ENCODE measurements around the gene XYLT2.
"Not testable (repeated sequence)": the region's sequence is repeated elsewhere in the genome, so short reads cannot be mapped to it uniquely, and the experiment has no call there.

The XYLT2 gene

DNA sequence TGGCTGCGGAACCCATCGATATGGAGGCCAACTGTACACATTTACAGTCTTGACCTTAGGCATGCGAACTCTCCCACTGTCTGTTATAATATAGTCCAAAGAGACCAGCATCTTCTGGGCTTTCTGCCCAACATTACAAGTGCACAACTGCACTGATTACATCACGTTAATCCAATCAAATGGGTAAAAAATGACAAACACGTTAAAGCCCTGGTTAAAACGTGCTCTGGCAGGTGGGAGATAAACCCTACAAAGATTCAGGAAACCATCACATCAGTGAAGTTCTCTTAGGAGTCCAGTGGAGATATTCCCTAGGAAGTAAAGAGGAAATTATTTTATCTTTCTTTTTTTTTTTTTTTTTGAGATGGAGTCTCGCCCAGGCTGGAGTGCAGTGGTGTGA is 23.7 kb upstream of the XYLT2 start:
- no peak for FAIRE-seq

DNA sequence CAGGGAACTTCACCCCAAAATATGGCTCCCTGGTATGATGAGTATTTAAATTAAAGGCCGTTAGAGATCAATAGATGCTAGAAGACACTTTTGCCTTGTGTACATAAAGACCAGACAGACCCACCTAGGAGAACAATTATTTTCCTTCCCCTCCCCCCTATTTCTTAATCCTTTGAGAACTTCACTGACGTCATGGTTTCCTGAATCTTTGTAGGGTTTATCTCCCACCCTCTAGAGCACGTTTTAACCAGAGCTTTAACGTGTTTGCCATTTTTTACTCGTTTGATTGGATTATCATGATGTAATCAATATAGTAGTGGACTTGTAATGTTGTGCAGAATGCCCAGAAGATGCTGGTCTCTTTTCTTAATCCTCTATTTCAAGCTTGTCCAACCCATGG is 22.9 kb upstream of the XYLT2 start:
- FAIRE-seq: no peak

DNA sequence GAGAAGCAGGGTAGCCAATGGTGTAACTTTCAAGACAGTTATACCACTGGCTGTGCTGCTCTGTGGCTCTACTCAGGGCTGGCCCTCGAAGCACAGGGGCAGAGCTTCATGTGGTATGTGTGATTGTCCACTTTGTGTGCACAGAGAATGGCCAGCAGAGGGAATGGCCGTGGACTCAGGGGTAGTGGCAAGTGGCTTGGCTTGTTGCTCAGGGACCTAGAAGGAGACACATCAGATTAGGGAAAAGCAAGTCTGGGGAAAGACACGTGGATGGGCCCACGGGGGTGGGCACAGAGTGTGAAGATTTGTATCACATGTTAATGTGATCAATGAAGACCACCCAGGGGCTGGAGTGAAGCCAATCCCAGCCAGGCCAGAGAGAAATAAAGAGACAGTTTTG is 20.0 kb upstream of the XYLT2 start:
- FAIRE-seq: no peak

DNA sequence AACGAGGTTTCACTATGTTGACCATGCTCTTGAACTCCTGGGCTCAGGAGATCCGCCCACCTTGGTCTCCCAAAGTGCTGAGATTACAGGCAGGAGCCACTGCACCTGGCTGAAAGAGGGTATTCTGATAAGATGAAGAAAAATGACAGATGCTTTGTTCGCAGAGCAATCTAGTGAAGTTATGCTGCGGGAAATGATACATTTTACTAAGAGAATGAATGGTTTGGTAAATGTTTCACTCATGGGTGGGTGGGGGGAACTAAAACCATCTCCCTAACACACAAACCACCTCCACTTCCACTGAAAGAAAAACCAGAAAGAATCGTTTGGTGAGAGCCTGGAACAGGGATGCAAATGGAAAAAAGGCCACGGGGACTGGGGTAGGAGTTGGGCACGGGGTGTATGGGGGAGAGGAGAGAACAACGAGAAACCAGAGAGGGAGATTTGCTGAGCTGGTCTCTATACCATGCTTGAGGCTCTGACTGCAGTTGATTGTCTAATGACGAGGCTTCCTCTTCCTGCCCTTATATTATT is 19.0 kb upstream of the XYLT2 start:
- no peak for FAIRE-seq

DNA sequence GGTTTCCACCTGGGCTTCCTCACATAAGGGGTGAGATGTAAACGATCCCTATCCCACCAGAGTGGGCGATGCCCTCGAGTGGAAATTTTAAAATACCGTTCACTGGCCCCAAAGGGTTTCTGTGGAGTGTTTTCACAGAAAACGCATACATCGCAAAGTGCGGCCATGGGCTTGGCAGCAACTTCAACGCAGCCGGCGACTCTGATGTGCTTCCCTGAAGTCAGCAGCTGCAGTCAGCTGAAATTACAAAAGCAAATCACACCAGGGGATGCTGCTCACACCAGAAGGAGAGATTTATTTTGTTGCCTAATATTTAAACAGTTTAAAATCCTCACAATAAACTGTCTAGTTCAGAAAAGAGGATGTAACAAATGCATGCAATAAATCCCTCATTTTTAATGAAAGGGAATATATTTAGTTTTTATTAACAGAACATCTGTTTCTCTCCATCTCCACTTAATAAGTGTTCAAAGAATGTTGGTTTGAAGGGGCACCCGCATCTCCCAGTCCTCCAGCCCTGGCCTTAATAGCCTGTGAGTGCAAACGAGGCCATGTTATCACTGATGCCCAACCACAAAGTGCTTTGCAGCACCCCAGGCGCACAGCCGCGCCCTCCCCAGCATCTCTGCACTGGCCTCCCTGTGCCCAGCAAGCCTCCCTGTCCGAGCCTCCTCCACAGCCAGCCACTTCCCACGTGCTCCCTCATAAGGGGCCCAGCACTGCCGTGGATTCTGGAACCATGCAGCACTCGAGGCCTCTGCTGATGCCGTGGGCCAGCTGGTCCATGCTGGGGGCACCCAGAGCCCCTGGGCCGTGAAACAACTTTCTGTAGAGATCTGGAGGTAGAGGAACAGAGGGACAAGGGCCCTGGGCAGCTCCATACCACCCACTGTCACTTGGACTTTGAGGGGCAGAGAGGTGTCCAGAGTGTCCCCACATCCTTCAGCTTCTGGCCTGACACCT is 17.3 kb upstream of the XYLT2 start:
- FAIRE-seq: no peak

DNA sequence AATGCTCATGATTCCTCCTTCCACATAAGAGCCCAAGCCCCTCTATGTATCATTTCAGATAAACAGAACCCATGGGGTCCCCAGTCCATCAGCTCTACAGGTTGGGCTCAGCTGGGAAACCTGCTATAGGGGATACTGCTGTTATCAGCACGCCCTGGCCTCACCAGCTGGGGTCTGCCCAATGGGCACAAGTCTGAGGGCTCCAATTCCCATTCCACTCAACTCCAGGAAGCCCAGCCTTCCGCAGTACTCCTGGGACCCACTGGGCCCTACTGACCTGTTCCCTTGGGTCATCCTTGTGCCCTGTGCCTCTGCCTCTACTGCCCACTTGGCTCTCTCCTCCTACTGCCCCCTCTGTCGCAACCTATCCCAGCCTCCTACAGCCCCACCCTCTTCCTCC is 16.2 kb upstream of the XYLT2 start:
- FAIRE-seq: no peak

DNA sequence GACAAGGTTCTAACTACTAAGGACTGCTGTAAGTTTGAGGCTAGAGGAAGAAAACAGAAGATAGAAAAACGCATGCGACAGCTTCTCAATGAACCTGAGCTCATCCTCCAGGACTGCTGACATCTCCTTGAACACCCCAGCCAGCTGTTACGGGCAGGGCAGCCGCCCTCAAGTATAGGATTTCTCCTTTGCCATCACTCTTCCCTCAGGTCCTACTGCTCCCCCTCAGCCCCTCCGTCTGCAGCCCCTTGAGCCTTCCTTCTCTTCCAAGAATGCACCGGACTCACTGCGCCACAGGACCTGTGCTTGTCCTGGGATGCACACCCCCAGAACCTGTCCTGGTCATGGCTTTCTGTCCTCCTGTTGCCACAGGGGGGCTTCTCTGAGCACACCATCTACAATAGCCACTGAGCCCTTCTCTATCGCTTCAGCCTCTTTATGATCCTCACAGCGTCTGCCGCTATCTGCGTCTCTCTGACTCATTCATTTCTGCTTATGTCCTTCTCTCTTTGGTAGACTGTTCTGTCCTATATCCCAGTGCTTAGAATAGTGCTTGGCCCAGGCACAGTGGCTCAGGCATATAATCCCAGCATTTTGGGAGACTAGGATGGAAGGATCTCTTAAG is 15.7 kb upstream of the XYLT2 start:
- FAIRE-seq: no peak

DNA sequence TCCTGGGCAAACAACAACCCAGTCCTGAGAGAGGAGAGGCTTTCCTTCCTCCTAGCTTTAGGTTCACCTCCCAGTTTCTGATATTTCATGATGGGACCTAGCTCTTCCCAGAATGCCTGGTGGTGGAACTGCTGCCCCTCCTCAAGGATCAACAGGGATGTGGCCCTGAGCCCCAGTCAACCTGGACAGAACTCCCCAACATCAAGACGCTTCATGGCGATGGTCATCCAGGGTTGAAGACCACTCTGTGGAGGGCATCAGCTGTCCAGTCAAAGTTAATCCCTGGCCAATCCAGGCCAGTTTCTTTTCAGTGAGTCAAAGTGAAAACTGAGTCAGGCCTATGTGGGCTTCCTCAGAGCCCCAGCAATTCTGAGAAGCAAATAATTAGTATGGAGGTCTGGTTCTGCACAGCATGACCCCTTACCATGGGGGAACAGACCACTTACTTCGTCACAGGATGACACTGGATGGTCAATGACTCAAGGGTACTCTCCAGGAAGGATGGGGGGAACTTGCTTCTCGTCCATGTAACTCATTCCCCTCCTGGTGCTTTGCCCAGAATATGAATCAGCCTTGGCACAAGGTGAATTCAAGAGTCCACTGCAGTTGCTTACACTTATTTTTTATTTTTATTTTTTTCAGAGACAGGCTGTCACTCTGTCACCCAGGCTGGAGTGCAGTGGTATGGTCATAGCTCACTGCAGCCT is 14.7 kb upstream of the XYLT2 start:
- FAIRE-seq: no peak

DNA sequence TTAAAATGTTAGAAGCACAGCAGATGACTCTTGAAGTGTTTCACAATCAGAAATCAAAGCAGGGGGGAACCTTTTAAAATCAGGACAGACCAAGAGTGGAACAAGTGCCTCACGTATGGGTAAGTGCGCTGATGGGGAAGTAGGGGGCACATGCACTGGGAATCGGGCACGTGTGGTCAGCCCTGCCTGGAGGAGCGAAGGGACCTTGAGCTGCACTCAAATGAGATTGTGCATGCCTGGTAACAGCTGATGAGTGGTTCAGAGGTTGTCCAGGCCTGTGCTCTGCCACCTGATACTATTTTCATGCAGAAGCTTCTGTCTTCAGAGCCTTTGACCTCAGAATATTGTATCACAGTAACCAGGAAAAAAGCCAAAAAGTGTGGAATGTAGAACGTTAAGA is 13.7 kb upstream of the XYLT2 start:
- FAIRE-seq: no peak

DNA sequence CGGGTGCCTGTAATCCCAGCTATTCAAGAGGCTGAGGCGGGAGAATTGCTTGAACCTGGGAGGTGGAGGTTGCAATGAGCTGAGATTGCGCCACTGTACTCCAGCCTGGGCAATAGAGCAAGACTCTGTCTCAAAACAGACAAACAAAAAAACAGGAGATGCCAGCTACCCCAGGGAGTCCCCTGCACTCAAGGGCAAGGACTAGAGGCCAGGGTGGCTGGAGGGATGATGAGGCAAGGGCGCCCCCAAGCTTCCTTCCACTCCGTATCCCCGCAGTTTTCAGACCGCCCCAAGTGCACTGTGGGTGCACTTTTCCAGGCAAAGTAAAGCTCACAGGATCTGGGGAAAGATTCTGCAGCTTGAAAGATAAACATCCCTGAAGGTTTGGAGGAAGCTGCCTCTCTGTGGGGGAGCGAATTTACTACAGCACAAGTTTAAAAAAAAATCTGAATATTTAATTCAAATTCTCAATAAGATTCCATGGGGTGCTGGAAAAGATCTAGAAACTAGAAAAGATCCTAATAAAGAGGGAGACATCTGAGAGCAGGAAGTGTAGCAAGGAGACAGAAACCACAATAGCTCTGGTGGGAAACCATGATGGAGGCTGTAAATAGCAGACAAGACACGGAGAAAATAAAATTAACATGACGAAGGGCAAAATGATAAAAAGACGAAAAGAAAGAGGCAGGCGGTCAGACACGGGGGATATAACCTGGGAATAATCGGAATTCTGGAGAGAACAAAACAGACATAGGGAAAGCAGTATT is 12.5 kb upstream of the XYLT2 start:
- not testable (repeated sequence) for FAIRE-seq

DNA sequence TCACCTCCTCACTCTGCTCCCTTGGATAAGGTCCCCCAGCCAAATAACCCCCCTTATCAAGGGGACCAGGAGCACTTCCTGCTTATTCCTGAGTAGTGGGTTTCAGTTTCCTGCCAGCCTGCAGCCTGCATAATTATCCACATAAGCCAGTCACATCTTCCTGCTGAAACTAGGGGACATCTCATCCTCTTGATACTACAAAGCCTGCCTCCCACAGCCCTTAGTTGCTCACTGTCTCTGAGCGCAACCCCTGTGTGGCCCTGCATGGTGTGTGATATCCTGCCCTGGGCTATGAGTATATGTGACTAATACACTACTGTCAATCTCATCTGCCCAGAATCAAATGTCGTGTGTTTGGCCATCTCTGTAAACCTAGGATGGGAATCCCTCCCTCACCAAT is 8.0 kb upstream of the XYLT2 start:
- no peak for FAIRE-seq

DNA sequence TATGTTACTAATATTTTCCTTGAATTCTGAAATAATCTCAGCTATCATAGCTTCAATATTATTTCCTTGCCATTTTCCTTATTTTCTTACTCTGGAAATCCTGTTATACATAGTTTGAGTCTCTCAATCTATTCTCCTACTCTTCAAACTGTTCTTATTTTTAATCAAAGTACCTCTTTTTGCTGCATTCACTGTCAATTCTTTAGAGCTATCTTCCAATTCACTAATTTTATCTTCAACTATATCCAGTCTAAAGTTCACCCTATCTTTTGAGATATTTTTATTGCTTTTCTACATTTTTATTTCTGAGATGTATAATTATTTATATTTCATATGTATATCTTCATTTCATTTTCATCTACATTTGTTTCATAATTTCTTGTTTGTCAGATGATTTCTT is 7.3 kb upstream of the XYLT2 start:
- peak; percentile 48 for FAIRE-seq

DNA sequence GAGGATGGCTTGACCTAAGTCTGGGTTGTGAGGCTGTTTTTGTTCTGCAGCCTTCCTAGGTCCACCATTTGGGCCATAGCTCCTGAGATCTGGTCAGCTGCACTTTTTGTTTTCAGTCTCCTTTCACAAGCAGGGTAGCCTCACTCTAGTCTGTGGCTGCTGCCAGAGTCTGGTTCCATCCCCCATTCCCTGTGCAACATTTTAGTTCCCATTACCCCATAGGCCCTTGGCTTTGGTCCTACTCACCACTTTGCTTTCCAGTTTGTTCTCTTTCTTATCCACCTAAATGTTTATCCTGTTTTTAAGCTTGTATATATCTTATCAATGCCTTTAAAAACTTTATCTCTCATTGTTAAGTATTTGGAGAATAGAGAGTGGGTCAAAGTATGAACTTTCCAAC is 6.5 kb upstream of the XYLT2 start:
- FAIRE-seq: no peak

DNA sequence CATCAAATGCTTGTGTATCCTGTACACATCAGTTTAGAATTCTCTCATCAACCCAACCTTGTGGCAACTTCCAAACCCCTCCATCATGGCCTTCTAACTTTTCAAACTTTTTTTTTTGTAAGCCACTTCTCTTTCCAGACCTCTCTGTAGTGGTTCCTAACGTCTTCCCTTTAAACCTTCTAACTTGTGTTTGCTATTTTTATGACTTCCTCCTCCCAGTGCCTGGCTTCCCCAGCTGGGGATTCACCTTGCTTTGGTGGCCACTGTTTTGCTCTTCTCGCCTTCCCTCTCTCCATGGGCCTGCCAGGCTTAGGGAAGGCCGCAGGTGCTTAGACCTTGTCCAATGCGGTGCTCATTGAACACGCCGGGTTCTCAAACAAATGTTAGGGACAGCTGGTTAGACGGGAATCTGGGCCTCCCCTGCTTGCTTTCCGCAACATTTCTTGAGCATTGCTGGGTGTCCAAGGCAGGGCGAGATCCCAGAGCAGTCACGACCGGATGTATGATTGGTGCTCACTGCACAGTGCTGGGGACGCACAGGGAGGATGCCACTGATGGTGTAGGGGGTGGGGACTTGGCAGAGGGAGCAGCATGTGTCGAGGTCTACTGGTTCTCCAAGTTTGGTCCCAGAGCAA is 1.1 kb upstream of the XYLT2 start:
- no peak for FAIRE-seq

DNA sequence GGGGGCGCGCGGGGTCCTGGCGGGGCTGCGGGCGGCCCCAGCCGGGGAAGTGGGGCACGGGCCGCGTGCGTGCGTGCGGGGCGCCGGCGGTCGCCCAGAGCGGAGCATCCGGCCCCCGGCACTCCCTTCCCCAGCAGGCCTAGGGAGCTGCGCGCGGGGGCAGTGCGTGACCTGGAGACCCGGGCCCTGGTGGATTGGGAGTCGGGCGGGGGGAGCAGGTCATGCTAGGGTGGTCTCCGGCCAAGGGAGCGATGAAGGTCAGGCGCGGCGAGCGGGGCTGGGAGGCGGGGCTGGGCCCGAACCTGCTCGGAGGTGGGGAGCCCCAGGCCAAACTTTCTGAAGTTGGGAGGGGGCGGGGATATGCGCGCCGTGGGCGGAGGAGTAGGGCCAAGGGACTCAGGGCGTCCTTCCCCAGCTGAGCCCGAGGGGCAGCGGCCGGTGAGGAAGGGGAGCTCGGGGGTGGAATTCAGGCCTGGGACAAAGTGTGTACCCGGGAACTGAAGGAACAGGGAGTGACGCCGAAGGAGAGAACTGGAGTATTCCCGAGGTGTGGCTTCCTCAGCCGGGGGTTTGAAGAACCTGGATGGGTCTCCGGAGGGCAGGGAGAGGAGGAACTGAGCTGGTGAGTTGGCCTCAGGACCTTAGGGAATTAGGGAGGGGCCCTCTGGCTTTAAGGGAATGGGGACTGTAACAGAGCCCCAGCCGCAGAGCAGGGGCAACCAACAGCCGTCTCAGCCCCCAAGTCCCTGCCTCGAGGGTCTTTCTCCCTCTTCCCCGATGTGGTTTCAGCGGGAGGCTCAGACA is 589 bp downstream of the XYLT2 start:
- FAIRE-seq: no peak

DNA sequence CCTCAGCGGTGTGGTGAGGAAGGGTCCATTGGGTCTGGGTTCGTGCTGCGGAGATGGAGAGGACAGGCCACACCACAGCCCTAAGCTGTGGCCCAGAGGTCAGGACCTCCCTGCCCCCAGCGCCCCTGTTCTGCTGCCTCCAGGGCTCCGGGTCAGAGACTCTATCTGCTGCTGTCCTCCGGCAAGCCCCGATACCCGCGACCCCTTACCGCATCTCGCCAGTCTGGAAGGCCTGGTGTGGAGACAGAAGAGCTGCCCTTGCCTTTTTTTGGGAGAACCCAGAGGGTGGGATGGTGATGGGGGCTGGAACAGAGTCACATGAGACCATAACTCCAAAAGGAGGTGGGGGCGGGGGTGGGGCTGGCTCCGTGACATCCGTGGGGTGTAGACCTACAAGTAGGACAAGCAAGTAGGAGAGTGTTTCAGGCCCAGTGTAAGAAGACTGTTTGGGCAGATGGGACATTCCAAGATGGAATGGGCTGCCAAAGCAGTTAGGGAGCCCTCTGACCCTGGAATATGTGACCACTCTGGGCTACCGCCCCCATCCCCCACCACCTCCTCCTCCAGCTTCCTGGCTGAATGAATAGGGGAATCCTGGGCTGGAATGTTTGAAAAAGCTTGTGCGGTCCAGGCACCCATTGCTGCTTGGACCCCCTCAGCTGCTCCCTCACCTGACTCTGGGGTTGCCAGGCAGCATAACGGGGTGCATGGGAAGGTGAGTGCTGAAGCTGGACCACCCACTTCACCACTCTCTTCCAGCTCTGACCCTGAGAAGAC is 1.4 kb downstream of the XYLT2 start:
- FAIRE-seq: no peak

DNA sequence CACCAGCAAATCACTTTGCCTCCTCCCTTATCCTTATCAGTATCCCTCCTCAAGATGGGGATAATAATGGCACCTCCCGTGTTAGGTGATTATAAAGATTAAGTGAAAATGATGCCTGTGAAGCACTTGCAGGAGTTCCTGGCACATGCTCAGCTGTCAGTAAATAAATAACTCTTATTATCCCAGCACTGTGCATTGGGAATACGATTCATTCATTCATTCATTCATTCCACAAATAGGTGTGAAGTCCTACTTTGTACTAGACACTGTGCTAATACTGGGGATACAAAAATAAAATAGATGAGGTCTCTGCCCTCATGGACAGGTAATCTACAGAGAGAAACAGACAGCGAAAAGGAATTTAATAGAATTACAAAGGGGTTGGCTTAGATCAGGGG is 2.0 kb downstream of the XYLT2 start:
- FAIRE-seq: no peak

DNA sequence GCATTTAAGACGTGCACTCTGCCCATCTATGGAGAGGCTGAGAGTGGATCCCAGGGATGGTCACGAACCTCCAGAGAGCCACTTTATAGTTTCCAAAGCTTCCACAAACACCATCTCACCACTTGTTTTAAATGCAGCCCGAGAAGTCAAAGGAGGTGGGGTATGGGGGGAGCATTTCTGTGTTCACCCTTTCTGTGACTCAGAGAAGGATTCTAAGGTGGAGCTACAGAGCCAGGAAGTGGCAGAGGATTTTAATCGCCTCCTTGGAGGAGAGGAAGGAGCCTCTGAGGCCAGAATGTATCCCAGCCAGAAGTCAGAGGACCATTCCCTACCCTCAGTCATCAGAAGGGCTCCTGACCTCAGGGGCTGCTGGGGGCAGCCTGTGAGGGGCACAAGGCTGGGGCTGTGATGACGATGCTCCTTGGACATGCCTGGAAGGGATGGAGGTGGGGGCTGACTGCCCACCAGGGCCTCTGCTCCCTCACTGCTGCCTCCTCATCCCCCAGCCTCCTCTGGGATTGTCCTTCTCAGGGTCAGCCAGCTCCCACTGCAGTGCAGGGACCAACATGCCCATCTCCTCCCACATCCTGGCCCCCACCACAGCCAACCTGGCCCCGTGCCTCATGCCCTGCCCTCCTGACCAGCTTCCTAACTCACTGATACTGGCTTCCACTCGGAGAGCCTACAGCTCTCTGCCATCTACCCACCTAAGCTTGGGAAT is 2.8 kb downstream of the XYLT2 start:
- FAIRE-seq: no peak

DNA sequence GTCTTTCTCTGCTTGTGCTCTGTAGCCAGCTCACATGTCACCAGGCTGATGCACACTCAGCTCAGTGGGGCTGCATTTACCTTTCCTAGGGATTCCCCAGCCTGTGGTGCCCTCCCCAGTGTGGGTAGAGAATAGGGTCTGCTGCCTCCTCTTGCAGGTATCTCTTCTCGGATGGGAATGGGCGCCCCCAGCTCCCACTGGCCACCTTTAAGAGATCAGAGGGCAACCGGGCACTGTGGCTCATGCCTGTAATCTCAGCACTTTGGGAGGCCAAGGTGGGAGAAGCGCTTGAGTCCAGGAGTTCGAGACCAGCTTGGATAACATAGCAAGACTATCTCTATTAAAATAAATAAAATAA is 3.3 kb downstream of the XYLT2 start:
- FAIRE-seq: no peak

DNA sequence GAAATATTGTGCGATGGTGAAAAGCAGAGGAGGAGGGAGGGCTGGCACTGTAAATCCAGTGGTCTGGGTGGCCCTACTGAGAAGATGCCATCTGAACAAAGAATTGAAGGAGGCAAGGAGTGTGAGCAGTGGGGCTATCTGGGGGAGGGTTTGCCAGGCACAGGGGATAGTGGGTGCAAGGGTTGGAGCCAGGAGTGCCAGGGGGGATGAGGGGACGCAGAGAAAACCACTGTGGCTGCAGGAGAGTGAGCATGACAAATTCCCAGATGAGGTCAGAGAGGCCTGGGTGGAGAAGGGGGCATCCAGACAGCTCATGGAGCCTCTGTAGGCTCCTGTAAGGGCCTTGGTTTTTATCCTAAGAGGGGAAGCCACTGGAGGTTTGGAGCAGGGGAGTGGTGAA is 4.8 kb downstream of the XYLT2 start:
- no peak for FAIRE-seq
